Mucosa of stomach (tissue), 1 donor: ENCODE data around the gene MCU.
A peak's percentile ranks its signal among the peaks of the same experiment; 100 is the strongest.

ENCODE experiments used
- H3K27me3 ChIP-seq: one replicate; pipeline ENCODE4 v1.7.0; 2013; ENCODE audit warnings: mild to moderate bottlenecking, low read length; ENCODE audit not compliant: control insufficient read depth, insufficient read depth
- H3K36me3 ChIP-seq: one replicate; pipeline ENCODE4 v1.7.0; 2013; ENCODE audit warnings: low read length; ENCODE audit not compliant: control insufficient read depth, insufficient read depth
- H3K4me1 ChIP-seq: one replicate; pipeline ENCODE4 v1.7.0; 2013; ENCODE audit warnings: mild to moderate bottlenecking, low read length; ENCODE audit not compliant: control insufficient read depth, insufficient read depth
- H3K4me3 ChIP-seq: one replicate; pipeline ENCODE4 v1.7.0; 2013; ENCODE audit warnings: low read length
- H3K9ac ChIP-seq: one replicate; pipeline ENCODE4 v1.7.0; 2013; ENCODE audit warnings: mild to moderate bottlenecking, low read length, moderate library complexity
- H3K9me3 ChIP-seq: one replicate; pipeline ENCODE4 v1.7.0; 2013; ENCODE audit warnings: mild to moderate bottlenecking, low read length, moderate library complexity; ENCODE audit not compliant: control insufficient read depth
- donor health status: Pancreatic carcinoma.

Gene MCU

DNA sequence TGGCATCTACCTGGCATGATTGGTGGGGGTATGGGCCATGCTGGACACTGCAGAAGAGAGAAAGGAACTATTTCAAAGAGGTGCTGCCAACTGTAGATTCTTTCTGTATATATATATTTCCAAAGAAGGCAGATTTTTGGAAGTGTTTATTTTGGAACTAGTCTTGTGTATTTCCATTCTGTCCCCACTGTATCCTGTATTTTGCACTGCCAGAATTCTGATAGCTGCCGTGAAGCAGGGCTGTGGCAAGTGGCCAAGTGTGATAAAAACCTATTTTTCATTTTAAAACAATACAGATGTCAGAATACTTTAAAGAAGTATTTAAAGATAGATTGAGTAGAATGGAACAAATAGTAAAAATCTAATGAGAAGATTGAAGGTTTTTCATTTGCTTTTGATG, 17.1 kb downstream of the MCU start:
- Histone ChIP-seq H3K36me3 (no peaks in the 10 kb centered on the region), H3K27me3 (no peaks in the 10 kb centered on the region), H3K9ac (peak overlapping the region; percentile 3), H3K9me3 (no peaks in the 10 kb centered on the region), H3K4me3 (no peak overlapping the region), H3K4me1 (peaks cover 19% of the 10 kb centered on the region)

DNA sequence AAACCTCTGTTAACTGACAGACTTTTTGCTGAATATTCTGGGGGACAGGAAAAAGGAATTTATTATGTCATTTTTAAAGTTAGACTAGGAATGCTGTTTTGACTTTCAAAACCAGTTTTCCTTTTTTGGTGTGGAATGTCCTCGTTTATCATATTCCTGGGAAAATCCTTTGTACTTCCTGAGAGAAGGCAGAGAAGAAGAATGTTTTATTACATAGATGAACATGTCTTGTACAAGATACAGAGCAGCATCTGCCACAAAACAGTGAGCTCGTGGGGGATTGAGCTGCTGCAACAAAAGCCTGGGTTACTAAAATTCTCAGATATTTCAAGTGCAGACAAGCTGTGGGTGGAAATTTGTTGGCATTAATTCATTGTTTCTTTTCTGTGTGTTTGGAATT, 20.2 kb downstream of the MCU start:
- no peak overlapping the region for H3K4me3 ChIP-seq
- H3K9ac ChIP-seq: no peak overlapping the region
- H3K9me3 ChIP-seq: no peaks in the 10 kb centered on the region
- H3K36me3 ChIP-seq: no peaks in the 10 kb centered on the region
- no peaks in the 10 kb centered on the region for H3K27me3 ChIP-seq
- peaks cover 29% of the 10 kb centered on the region for H3K4me1 ChIP-seq

DNA sequence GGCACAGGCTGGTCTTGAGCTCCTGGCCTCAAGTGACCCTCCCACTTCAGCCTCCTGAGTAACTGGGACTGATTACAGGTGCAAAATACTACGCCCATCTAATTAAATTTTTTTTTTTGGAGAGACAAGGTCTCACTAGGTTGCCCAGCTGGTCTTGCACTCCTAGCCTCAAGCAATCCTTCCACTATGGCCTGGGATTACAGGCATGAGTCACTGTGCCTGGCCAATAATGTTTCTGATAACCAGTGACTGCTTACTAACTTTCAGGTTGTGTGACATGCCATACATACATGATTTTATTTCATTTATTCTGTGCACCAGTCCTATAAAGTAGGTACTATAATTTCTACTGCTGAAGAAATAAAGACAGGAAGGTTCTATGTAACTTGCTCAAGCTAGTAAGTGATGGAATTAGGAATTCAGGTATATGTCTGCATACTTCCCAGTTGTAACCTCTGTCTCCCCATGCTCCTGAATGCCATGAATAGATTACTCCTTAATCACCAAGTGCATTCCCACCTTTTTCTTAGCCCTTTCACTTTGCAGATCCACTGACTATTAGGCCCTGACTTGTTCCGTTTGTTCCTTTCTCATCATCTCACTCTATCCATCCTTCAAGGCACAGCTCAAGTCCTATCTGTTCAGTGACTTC, 28.1 kb downstream of the MCU start:
- Histone ChIP-seq H3K4me3 (no peak overlapping the region), H3K36me3 (no peaks in the 10 kb centered on the region), H3K9me3 (no peaks in the 10 kb centered on the region), H3K9ac (no peak overlapping the region), H3K27me3 (no peaks in the 10 kb centered on the region), H3K4me1 (peaks cover 10% of the 10 kb centered on the region)

DNA sequence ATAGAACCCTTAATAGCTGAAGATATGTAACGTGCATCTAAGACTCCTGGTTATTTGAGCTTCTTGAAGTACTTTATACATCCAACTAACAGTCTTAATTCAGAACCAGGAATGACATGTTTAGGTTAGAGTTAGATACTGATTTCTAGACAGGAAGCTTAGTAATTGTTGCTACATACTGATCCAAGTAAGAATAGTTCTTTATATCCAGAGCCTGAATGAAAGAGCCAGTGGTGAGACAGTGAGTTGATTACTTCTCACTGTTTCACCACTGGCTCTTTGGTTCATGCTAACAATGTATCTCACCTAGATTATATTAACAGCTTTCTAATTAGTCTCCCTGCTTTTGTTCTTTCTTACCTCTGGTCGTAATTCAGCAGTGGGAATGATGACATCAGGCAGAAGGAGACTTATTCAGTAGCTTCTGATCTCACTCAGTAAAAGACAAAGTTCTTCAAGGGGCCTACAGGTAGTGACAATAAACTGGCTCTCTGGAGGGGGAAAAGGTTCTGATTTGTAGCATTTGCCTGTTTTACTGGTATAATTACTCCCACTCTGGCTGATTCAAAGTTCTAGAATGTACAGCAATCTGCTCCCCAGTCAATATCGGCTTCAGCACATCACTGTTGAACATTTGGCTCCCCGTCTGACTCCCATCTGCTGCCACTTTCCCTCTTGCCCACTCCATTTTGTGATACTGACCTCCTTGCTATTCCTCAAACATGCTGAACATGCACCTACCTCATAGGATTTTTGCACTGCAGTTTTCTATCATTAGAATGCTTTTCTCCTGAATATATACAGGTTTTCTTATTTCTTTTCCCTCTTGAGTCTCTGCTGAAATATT, 29.1 kb downstream of the MCU start:
- Histone ChIP-seq H3K4me1 (peaks cover 5% of the 10 kb centered on the region), H3K9me3 (no peaks in the 10 kb centered on the region), H3K9ac (no peak overlapping the region), H3K27me3 (no peaks in the 10 kb centered on the region), H3K36me3 (no peaks in the 10 kb centered on the region), H3K4me3 (no peak overlapping the region)

DNA sequence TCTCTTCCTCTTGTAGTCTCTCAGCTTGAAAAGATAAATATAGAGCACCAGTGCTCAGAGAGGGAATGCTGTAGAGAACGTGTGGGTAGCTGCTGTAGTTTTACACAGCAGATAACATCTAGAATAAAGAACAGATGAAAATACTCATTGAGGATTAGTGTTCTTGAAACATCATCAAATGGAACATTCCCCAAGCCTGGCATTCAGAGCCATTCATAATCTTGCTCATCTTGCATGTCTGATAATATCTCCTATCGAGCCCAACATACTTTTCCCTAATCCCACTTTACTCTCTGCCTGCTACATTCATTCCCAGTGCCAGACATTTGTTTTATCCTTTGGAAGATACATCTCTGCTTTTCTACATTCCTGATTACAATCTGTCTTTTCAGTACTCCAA, 35.2 kb downstream of the MCU start:
- Histone ChIP-seq H3K4me1 (peaks cover 7% of the 10 kb centered on the region), H3K36me3 (no peaks in the 10 kb centered on the region), H3K9ac (no peak overlapping the region), H3K27me3 (no peaks in the 10 kb centered on the region), H3K9me3 (no peaks in the 10 kb centered on the region), H3K4me3 (no peak overlapping the region)

DNA sequence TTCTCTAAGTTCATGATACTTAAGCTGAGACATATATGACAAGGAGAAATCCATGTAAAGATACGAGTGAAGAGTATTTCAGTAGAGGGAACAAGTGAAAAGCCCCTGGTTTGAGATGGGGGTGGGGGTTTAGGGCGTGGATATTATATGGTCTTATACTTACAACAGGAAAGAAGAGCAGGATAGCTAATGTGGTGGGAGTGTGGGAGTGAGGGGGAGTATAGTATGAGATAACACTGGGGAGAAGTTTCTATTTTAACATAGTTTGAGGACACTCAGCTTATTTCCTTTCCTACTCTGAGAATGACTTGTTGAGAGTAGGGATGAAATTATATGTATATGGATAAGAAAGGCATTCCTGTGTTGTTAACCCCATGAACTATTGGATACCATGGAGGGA, 36.5 kb downstream of the MCU start:
- Histone ChIP-seq H3K4me3 (no peak overlapping the region), H3K9me3 (no peaks in the 10 kb centered on the region), H3K27me3 (no peaks in the 10 kb centered on the region), H3K4me1 (peaks cover 7% of the 10 kb centered on the region), H3K9ac (no peak overlapping the region), H3K36me3 (no peaks in the 10 kb centered on the region)

DNA sequence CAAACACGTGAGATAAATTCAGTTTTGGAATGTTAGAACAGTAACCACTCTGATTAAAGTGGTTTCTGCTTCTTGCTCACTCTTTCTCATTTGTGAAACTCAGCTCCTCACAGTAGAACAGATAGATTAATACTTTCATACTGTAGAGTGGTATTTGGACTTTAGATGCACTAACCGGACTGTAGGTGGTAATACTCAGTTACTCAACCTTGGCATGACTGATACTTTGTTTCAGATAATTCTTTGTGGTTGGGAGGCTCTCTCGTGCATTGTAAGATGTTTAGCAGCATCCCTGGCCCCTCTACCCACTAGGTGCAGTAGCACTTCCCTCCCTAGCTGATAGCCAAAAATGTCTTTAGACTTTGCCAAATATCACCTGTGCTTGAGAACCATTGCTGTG, 37.6 kb downstream of the MCU start:
- peaks cover 7% of the 10 kb centered on the region for H3K4me1 ChIP-seq
- no peak overlapping the region for H3K9ac ChIP-seq
- no peaks in the 10 kb centered on the region for H3K27me3 ChIP-seq
- no peak overlapping the region for H3K4me3 ChIP-seq
- no peaks in the 10 kb centered on the region for H3K36me3 ChIP-seq
- H3K9me3 ChIP-seq: no peaks in the 10 kb centered on the region

DNA sequence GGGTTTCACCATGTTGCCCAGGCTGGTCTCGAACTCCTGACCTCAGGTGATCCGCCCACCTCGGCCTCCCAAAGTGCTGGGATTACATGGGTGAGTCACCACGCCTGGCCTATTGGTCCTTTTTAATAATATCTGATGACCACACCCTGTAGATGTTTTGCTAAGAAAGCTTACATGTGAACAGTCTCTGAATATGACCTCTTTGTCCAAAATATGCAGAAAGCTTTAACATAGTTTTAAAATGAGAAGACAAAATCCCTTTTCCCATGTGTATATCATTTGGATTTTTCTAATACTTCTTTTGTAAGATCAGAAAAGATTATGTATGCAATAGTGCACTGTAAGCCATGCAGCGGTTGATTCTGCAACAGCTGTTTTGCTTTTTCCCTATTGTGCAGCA, 38.5 kb downstream of the MCU start:
- peaks cover 11% of the 10 kb centered on the region for H3K4me1 ChIP-seq

DNA sequence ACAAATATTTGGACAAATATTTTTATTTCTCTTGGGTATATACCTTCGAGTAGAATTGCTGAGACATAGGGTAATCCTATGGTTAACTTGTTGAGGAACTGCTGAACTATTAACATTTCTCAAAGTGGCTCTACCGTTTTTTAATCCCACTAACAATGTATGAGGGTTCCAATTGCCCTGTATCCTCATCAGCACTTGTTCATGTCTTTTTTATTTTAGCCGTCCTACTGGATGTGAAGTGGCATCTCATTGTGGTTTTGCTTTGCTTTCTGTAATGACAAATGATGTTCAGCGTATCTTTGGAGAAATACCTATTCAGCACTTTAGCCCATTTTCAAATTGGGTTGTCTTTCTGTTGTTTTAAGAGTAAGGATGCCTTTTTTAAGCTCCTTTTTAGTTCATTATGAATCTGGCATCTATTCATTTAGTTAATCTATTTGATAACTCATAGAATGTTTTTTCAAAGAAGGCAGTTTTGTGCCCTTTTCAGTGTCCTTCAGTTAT, 40.0 kb downstream of the MCU start:
- no peaks in the 10 kb centered on the region for H3K27me3 ChIP-seq
- H3K36me3 ChIP-seq: no peaks in the 10 kb centered on the region
- no peak overlapping the region for H3K4me3 ChIP-seq
- H3K9ac ChIP-seq: no peak overlapping the region
- peaks cover 24% of the 10 kb centered on the region for H3K4me1 ChIP-seq
- H3K9me3 ChIP-seq: no peaks in the 10 kb centered on the region

More for the DNA sequence above, 38.5 kb downstream of the MCU start:
- Histone ChIP-seq H3K9me3 (no peaks in the 10 kb centered on the region), H3K27me3 (no peaks in the 10 kb centered on the region), H3K4me3 (no peak overlapping the region), H3K9ac (no peak overlapping the region), H3K36me3 (no peaks in the 10 kb centered on the region)

DNA sequence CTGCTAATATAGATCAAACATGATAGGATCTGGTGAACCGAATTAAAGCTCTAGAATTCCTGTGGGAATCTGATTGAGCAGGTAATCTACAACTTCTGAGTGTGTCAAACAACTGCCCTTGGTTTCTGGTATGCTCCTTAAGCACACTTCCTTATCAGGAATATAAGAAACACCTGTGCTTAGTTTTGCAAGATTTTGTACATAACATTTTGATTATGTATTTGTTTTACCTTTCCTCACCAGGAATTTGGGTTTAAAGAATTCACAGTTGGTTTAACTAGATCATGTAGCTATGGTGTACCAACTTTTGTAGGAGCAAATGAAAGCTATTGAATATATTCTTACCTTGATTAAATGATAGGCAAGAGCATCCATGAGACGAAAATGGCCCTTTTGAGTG, 40.6 kb downstream of the MCU start:
- H3K36me3 ChIP-seq: no peaks in the 10 kb centered on the region

DNA sequence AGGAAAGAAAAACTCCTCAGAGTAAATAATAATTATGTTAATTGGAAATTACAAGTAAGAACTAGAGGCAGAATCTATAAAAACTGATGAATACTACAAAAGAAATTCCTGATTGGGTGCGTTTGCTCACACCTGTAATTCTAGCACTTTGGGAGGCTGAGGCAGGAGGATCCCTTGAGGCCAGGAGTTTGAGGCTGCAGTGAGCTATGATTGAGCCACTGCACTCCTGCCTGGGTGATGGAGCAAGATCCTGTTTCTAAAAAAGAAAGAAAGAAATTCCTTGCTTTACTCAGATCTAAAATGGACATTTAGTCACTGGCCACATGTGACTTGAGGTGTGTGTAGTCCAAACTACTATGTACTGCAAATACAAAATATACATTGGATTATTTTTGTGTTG, 42.0 kb downstream of the MCU start:
- no peaks in the 10 kb centered on the region for H3K9me3 ChIP-seq
- no peak overlapping the region for H3K4me3 ChIP-seq
- no peaks in the 10 kb centered on the region for H3K27me3 ChIP-seq
- peaks cover 38% of the 10 kb centered on the region for H3K4me1 ChIP-seq
- no peak overlapping the region for H3K9ac ChIP-seq
- H3K36me3 ChIP-seq: no peaks in the 10 kb centered on the region

More for the DNA sequence above, 40.6 kb downstream of the MCU start:
- peaks cover 24% of the 10 kb centered on the region for H3K4me1 ChIP-seq
- H3K9me3 ChIP-seq: no peaks in the 10 kb centered on the region
- H3K4me3 ChIP-seq: no peak overlapping the region
- H3K27me3 ChIP-seq: no peaks in the 10 kb centered on the region
- H3K9ac ChIP-seq: no peak overlapping the region

DNA sequence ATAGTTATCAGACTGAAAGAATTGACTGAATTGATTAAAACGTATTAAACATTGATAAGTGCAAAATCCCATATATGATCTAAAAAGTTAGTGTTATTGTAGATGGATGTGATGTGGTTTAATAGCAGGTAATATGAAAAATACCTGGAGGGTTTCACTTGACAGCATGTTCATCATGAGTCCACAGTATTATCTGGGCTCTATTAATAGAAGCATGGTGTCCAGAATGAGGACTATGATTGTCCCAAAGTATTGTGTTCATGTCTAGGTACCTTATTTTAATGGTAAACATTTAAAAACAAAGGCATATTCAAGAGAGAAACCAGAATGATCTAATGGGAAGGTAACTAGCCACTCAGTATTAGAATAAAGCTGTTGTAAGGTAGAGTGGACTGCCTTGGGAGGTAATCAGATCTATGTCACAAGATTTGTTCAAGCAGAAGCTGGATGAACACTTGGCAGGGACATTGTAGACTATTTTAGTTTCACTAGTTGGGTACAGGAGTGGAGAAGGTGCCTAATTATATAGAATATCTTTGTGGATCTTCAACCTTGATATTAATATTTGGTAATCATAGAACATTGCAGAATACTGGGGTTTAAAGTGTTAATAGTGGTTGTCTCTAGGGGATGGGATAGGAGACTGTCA, 43.5 kb downstream of the MCU start:
- Histone ChIP-seq H3K36me3 (no peaks in the 10 kb centered on the region), H3K27me3 (no peaks in the 10 kb centered on the region), H3K9me3 (no peaks in the 10 kb centered on the region), H3K4me3 (no peak overlapping the region), H3K9ac (no peak overlapping the region), H3K4me1 (peaks cover 38% of the 10 kb centered on the region)
